CD4-positive, alpha-beta T cell (primary cell): ENCODE results near the gene ITGB8. TPM values are rescaled to one million over a fixed set of nuclear protein-coding genes. Genes with fewer than 3 reads are reported as not detected.

Source experiments
- ATAC-seq: fragments of 200-7000 bp; cut with Tn5 transposase; one replicate; pipeline ENCODE4 v1.10.0; 2022; ENCODE audit warnings: mild to moderate bottlenecking; ENCODE audit not compliant: poor library complexity
- CTCF ChIA-PET: fragments of 350-600 bp; sonication (Branson Sonifier 250); formaldehyde crosslinking; loops from one replicate; lab custom pipeline; 2021; ENCODE audit warnings: antibody characterized with exemption, inconsistent platforms; lab: Charles Lee
- POLR2A ChIA-PET: fragments of 350-600 bp; sonication (Branson Sonifier 250); formaldehyde crosslinking; loops from one replicate; lab custom pipeline; 2021; ENCODE audit warnings: antibody characterized with exemption, inconsistent platforms; lab: Charles Lee
- DNase-seq, 14 experiments: peaks; one replicate each; pipeline ENCODE4 v3.0.0-alpha.2; 2013 to 2020; ENCODE audit warnings: mixed read lengths in 2 of 14
- H3K27ac ChIP-seq, 2 donors: one replicate each; pipeline versions ENCODE4 v1.5.1 to v1.7.0; 2013; ENCODE audit warnings: low read length in 2 of 2, low read depth in 1 of 2, mild to moderate bottlenecking in 1 of 2
- H3K27me3 ChIP-seq, 2 experiments: 1 replicate in 1 of 2; 2 replicates in 1 of 2; pipeline versions ENCODE4 v1.6.1 to v1.7.0; 2013; ENCODE audit warnings: low read length in 2 of 2, control low read depth in 1 of 2, mild to moderate bottlenecking in 1 of 2, moderate library complexity in 1 of 2; ENCODE audit not compliant: insufficient read depth in 2 of 2, control insufficient read depth in 1 of 2
- H3K36me3 ChIP-seq: one replicate; pipeline ENCODE4 v1.6.1; 2013; ENCODE audit warnings: low read length, control low read depth; ENCODE audit not compliant: insufficient read depth
- H3K4me1 ChIP-seq: one replicate; pipeline ENCODE4 v1.6.1; 2013; ENCODE audit warnings: low read length, control low read depth; ENCODE audit not compliant: insufficient read depth
- H3K4me3 ChIP-seq: one replicate; pipeline ENCODE4 v1.5.1; 2013; ENCODE audit warnings: mild to moderate bottlenecking, low read length, moderate library complexity
- H3K9me3 ChIP-seq, 2 experiments: 1 replicate in 1 of 2; 2 replicates in 1 of 2; pipeline versions ENCODE4 v1.6.1 to v1.7.0; 2013; ENCODE audit warnings: low read length in 2 of 2, mild to moderate bottlenecking in 2 of 2, control low read depth in 1 of 2, moderate library complexity in 1 of 2; ENCODE audit not compliant: control insufficient read depth in 1 of 2, insufficient read depth in 1 of 2
- H3K27ac Mint-ChIP-seq: one replicate; pipeline ENCODE4 v1.8.0; 2020; ENCODE audit warnings: mixed read lengths
- H3K27me3 Mint-ChIP-seq: one replicate; pipeline ENCODE4 v1.8.0; 2021; ENCODE audit warnings: mixed read lengths
- H3K36me3 Mint-ChIP-seq: one replicate; pipeline ENCODE4 v1.8.0; 2021; ENCODE audit warnings: low read depth, mixed read lengths
- H3K4me1 Mint-ChIP-seq: one replicate; pipeline ENCODE4 v1.8.0; 2021; ENCODE audit warnings: low read depth, mixed read lengths
- H3K4me3 Mint-ChIP-seq: one replicate; pipeline ENCODE4 v1.8.0; 2020; ENCODE audit warnings: mild to moderate bottlenecking, mixed read lengths
- H3K9me3 Mint-ChIP-seq: one replicate; pipeline ENCODE4 v1.8.0; 2020; ENCODE audit warnings: mixed read lengths
- intact Hi-C, 2 experiments: fragments of 100-400 bp; cut with DNase I in 1 of 2; cut with micrococcal nuclease in 1 of 2; formaldehyde crosslinking; loops; one replicate each; pipeline versions ENCODE4 v1.15.1 to v1.9.0; 2023 to 2025; cut with DNase I, micrococcal nuclease
- total RNA-seq, 174 experiments: library from RNA in 2 of 174; stranded (reverse) in 2 of 174; gene quantifications; one replicate each; pipeline ENCODE4 v1.2.3 and lab custom pipeline; 2021 to 2026
- TF ChIP-seq, protein P1 (sequence below): fragments of 200-600 bp; IDR thresholded peaks from one replicate; pipeline ENCODE4 v1.8.0; 2022; ENCODE audit warnings: antibody characterized with exemption, mild to moderate bottlenecking

The ITGB8 gene
- total RNA-seq, 2 experiments from 2014 or later: not detected

DNA sequence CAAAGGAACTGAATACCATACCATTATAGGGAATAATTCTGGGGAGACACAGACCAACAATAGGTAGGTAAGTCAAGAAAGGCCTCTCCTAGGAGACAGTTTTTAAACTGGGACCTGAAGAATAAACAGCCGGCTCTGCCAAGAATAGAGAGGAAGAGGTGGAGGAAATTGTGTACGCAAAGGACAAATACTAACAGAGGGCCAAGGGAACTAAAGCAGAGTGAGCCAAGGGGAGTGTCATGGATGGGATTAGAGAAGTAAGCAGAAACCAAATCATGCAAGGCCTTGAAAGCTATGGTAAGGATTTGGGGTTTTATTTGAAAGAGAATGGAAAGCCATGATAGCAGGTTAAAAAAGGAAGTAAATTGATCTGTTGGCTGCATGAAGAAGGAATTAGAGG is 18.1 kb upstream of the ITGB8 start:
- TF ChIP-seq, protein P1, sequence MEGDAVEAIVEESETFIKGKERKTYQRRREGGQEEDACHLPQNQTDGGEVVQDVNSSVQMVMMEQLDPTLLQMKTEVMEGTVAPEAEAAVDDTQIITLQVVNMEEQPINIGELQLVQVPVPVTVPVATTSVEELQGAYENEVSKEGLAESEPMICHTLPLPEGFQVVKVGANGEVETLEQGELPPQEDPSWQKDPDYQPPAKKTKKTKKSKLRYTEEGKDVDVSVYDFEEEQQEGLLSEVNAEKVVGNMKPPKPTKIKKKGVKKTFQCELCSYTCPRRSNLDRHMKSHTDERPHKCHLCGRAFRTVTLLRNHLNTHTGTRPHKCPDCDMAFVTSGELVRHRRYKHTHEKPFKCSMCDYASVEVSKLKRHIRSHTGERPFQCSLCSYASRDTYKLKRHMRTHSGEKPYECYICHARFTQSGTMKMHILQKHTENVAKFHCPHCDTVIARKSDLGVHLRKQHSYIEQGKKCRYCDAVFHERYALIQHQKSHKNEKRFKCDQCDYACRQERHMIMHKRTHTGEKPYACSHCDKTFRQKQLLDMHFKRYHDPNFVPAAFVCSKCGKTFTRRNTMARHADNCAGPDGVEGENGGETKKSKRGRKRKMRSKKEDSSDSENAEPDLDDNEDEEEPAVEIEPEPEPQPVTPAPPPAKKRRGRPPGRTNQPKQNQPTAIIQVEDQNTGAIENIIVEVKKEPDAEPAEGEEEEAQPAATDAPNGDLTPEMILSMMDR: no peak
- Histone ChIP-seq H3K9me3 (no peaks in the 10 kb centered on the region), H3K36me3 (no peaks in the 10 kb centered on the region), H3K27ac (no peak overlapping the region), H3K4me3 (no peak overlapping the region), H3K27me3 (no peaks in the 10 kb centered on the region), H3K4me1 (no peaks in the 10 kb centered on the region)
- DNase-seq: no peak
- POLR2A ChIA-PET: no interaction called here
- H3K4me3 Mint-ChIP-seq: no peak overlapping the region
- intact Hi-C loops: no loop called here
- no peak overlapping the region for H3K27ac Mint-ChIP-seq
- H3K9me3 Mint-ChIP-seq: no peaks in the 10 kb centered on the region
- H3K36me3 Mint-ChIP-seq: no peaks in the 10 kb centered on the region
- CTCF ChIA-PET: no interaction called here
- no peaks in the 10 kb centered on the region for H3K27me3 Mint-ChIP-seq
- H3K4me1 Mint-ChIP-seq: no peaks in the 10 kb centered on the region
- no peak for ATAC-seq

DNA sequence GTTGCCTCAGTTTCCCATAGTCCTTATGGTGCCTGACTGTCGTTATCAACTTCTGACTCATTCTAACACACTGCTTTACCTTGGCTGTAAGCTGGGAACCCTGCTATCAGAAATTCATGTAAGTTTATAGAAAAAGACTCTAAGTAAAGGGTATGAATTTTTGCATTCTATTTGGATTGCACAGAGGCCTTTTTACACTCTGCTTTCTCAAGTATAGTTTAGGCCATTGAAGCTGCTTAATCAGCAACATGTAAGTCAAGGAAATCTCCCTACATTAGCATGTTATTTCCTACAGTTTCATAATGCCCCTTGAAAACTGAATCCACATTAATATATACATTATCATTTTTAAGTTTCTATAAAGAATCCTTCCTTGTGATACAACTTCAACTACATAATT is 17.1 kb upstream of the ITGB8 start:
- Mint-ChIP-seq H3K9me3 (no peaks in the 10 kb centered on the region), H3K27me3 (no peaks in the 10 kb centered on the region), H3K4me1 (no peaks in the 10 kb centered on the region), H3K27ac (no peak overlapping the region), H3K4me3 (no peak overlapping the region), H3K36me3 (no peaks in the 10 kb centered on the region)
- no peak overlapping the region for H3K4me3 ChIP-seq
- no peaks in the 10 kb centered on the region for H3K36me3 ChIP-seq
- no peaks in the 10 kb centered on the region for H3K27me3 ChIP-seq
- intact Hi-C loops: no loop called here
- H3K27ac ChIP-seq: no peak overlapping the region
- ATAC-seq (no peak), DNase-seq (no peak)
- H3K9me3 ChIP-seq: no peaks in the 10 kb centered on the region
- CTCF ChIA-PET: no interaction called here
- no peaks in the 10 kb centered on the region for H3K4me1 ChIP-seq
- POLR2A ChIA-PET: no interaction called here
- TF ChIP-seq, protein P1: no peak

DNA sequence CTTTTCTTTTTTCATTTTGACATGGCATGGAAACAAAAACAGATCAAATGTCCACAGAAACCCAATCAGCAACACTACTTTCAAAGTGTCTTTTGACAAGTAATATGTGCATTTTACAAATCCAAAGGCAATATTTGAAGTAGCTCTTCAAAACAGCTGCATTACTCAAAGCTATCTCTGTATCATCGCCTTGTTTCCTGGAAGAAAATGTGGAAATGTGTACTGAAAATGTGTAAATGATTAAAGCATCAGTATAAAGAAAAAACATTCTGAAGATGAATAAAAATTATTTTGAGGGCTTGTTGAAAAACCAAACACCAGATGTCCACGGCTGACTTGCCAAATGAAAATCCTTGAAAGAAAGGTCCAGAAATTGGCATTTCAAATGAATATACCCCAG is 16.5 kb upstream of the ITGB8 start:
- no peak for ATAC-seq

More for the DNA sequence above, 16.5 kb upstream of the ITGB8 start:
- H3K9me3 Mint-ChIP-seq: no peaks in the 10 kb centered on the region
- H3K9me3 ChIP-seq: no peaks in the 10 kb centered on the region
- H3K36me3 Mint-ChIP-seq: no peaks in the 10 kb centered on the region
- H3K27me3 ChIP-seq: no peaks in the 10 kb centered on the region
- no peaks in the 10 kb centered on the region for H3K27me3 Mint-ChIP-seq
- H3K27ac ChIP-seq: no peak overlapping the region
- ChIA-PET CTCF (no interaction called here), POLR2A (no interaction called here)
- TF ChIP-seq, protein P1: no peak
- intact Hi-C loops: no loop called here
- H3K4me3 ChIP-seq: no peak overlapping the region
- no peaks in the 10 kb centered on the region for H3K4me1 ChIP-seq
- no peak for DNase-seq
- H3K4me1 Mint-ChIP-seq: no peaks in the 10 kb centered on the region
- H3K4me3 Mint-ChIP-seq: no peak overlapping the region
- H3K27ac Mint-ChIP-seq: no peak overlapping the region
- no peaks in the 10 kb centered on the region for H3K36me3 ChIP-seq
